ENCODE results near the gene GLG1.

- TF ChIP-seq CTCF (IDR thresholded peaks at IDR 0.05) (no peak), POLR2A (IDR thresholded peaks at IDR 0.05) (no peak), EP300 (IDR thresholded peaks at IDR 0.05) (no peak), POLR2AphosphoS5 (IDR thresholded peaks at IDR 0.05) (no peak)
Observed at GRCh38 chr16:74605332-74605731, 1.6 kb downstream of the GLG1 start.
